A673 (cell line): Measurements from ENCODE around the gene NBAS.

Experiments used
- EZH2 ChIP-seq: fragments of 200-600 bp; sonication (generic); IDR thresholded peaks from 2 replicates; pipeline ENCODE4 v1.6.1; 2017; ENCODE audit warnings: borderline replicate concordance, low read depth, mild to moderate bottlenecking, mixed read lengths, antibody characterized with exemption, low read length; ENCODE audit not compliant: poor library complexity, severe bottlenecking
- TF ChIP-seq, protein P1 (sequence below): fragments of 300-800, 200-600 bp; sonication (generic); conservative IDR thresholded peaks from 2 replicates; pipeline ENCODE4 v1.5.1; 2017; ENCODE audit warnings: low read depth, mild to moderate bottlenecking, antibody characterized with exemption, low read length, moderate library complexity, mixed read lengths

DNA sequence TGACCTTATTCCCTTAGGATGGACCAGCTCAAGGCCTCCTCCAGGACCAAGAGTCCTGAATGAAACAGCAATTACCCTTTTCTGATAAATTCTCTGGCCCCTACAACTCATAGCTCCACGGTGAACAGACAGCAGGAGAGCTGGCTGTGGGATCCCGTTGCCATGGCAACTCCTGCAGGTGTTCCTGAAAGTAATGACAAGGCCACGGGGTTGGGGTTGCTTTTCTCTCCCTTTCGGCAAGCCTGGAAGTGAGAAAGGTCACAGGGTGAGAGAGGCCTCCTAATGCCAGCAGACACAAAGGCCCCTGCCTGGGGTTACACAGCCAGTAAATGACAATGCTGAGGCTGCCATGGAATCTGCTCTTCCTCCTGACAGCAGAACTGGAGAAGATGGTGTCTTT is 403.0 kb downstream of the NBAS start:
- TF ChIP-seq, protein P1, sequence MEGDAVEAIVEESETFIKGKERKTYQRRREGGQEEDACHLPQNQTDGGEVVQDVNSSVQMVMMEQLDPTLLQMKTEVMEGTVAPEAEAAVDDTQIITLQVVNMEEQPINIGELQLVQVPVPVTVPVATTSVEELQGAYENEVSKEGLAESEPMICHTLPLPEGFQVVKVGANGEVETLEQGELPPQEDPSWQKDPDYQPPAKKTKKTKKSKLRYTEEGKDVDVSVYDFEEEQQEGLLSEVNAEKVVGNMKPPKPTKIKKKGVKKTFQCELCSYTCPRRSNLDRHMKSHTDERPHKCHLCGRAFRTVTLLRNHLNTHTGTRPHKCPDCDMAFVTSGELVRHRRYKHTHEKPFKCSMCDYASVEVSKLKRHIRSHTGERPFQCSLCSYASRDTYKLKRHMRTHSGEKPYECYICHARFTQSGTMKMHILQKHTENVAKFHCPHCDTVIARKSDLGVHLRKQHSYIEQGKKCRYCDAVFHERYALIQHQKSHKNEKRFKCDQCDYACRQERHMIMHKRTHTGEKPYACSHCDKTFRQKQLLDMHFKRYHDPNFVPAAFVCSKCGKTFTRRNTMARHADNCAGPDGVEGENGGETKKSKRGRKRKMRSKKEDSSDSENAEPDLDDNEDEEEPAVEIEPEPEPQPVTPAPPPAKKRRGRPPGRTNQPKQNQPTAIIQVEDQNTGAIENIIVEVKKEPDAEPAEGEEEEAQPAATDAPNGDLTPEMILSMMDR, result no peak
- TF ChIP-seq EZH2, result no peak
